GM12874 (cell line): ENCODE results near the gene BRD9.

ENCODE experiments used
- TF ChIP-seq, protein P1 (sequence below): IDR thresholded peaks from 2 replicates; pipeline ENCODE4 v1.5.1; 2011; ENCODE audit warnings: low read depth, mild to moderate bottlenecking, control low read depth, low read length, moderate library complexity; ENCODE audit not compliant: insufficient read depth

BRD9 gene

DNA sequence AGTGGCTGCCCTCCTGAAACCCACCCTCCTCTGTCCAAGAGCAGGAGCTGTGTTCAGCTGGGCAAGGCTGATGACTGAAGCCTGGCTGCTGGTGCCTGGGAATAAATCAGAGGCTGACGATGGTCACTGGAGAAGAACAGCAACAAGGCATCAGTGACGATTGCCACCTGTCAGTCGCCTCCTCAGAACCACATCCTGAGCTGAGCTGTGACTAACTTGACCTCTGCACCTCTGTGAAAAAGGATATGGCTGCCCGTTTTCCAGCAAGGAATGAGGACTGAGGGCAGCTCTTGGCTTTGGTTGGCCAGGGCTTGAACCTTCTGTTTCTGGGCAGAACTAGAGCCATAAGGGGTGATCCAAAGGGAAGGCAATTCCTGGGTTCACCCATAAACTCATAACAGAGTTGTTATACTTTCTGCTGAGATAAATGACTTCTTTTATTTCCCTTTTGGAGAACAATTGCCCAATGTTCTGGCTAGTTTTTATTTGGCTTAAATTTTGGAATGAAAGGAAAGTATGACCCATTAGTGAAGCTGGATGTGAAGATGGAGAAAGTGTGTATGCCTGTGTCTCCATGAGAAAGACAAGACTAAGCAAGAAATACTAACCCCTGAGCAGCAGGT is 40.1 kb upstream of the BRD9 start:
- TF ChIP-seq, protein P1, sequence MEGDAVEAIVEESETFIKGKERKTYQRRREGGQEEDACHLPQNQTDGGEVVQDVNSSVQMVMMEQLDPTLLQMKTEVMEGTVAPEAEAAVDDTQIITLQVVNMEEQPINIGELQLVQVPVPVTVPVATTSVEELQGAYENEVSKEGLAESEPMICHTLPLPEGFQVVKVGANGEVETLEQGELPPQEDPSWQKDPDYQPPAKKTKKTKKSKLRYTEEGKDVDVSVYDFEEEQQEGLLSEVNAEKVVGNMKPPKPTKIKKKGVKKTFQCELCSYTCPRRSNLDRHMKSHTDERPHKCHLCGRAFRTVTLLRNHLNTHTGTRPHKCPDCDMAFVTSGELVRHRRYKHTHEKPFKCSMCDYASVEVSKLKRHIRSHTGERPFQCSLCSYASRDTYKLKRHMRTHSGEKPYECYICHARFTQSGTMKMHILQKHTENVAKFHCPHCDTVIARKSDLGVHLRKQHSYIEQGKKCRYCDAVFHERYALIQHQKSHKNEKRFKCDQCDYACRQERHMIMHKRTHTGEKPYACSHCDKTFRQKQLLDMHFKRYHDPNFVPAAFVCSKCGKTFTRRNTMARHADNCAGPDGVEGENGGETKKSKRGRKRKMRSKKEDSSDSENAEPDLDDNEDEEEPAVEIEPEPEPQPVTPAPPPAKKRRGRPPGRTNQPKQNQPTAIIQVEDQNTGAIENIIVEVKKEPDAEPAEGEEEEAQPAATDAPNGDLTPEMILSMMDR, result no peak

DNA sequence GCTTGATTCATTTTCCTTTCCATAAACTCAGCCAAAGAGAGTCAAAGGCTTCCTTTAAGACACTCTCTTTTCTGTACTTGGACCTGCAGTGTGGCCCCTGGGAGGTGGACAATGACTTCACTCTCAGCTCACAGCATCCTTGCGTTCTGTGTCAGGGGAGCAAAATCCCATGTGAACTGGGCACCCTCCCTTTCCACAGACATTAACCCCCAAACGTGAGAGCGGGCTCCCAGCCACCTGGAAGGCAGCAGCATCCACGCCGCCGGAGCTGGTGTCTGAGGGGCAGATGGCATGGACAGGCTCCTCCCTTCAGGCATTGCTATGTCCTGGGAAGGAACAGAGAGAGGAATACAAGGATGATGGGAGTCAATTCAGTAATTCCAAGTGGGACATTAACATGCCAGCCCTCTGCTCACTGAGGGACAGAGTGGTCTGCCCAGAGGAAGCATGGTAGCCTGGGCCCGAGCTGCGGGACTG is 39.6 kb upstream of the BRD9 start:
- TF ChIP-seq, protein P1, result no peak

DNA sequence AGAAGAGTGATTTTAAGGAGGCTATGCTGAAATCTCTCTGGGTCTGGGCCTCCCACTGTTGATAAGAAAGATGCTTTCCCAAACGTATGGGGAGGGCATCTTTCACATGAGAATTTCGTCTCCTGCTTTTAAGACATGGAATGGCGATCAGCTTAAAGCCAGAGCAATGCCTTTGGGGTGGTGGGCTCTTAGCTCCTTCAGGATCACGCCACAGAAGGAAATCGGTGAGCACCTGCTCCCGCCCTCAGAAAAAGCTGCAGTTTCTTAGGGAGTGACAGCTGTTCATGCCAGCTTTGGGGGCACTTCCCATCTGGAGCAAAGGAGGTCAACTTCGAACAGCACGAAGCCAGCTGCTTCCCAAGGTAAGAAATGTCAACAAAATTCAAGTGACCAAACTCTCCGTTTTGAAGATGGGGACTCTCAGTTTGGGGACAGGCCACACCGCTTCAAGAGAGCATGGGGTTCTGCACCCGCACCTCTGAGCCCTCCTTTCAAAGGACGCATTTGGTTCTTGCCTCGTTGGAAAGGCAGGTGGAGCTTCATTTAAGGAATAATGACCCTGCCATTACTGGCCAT is 39.1 kb upstream of the BRD9 start:
- TF ChIP-seq, protein P1, result no peak

DNA sequence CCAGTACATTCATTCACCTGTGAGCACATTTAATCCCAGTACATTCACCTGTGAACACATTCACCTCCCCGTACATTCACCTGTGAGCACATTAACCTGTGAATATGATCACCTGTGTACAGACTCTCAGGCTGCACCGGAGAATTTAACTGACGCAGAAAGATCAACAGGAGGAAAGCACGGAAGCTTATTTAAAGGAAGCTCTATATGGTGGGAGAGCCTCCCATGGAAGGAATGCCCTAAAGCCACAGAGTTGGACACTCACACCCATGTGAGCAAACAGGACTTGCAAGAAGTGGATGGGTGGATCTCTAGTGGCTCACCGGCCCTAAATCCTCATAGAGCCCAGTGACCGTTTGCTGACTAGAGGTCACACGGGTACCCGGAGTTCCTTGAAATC is 38.3 kb upstream of the BRD9 start:
- TF ChIP-seq, protein P1, result no peak

DNA sequence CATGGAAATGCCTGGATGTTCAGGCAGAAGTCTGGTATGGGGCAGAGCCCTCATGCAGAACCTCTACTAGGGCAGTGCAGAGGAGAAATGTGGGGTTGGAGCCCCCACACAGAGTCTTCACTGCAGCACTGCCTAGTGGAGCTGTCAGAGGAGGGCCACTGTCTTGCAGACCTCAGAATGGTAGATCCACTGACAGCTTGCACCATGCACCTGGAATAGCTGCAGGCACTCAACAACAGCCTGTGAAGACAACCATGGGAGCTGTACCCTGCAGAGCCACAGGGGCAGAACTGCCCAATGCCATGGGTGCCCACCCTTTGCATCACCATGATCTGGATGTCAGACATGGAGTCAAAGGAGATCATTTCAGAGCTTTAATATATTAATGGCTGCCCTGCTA is 37.0 kb upstream of the BRD9 start:
- TF ChIP-seq, protein P1, result no peak

DNA sequence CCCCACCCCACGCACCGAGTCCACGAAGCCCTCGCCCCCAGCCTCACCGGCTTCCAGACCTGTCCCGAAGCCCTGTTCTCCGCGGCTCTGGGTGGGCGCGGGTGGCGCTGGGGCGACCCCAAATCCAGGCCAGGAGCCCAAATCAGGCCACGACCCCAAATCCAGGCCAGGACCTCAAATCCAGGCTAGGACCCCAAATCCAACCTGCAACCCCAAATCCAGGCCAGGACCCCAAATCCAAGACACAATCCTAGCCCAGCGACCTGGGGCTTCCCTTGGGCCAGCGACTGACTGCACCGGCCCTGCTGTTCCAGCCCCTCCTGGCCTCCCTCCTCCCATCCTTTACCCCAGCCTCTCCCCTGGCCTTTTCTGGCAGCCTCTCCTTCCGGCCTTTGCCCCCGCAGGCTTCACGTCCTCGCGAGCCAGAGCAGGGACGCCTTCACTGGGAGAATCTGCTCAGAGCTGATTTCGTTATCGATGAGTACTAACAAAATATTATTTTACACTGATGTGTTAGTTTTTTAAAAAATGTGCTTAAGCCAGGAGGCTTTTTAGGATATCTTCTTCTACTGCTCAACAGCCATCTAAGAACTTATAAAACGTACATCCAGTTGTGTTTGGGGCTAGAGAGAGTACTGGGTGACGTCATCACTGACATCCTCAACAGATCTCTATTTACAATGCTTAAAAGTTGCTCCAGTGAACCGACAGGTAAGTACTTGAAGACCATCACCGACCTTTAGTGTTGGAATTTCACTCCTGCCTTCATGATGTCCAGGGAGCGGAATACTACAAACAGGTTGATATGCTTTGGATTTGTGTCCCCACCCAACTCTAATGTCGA is 34.8 kb upstream of the BRD9 start:
- TF ChIP-seq, protein P1, result no peak

DNA sequence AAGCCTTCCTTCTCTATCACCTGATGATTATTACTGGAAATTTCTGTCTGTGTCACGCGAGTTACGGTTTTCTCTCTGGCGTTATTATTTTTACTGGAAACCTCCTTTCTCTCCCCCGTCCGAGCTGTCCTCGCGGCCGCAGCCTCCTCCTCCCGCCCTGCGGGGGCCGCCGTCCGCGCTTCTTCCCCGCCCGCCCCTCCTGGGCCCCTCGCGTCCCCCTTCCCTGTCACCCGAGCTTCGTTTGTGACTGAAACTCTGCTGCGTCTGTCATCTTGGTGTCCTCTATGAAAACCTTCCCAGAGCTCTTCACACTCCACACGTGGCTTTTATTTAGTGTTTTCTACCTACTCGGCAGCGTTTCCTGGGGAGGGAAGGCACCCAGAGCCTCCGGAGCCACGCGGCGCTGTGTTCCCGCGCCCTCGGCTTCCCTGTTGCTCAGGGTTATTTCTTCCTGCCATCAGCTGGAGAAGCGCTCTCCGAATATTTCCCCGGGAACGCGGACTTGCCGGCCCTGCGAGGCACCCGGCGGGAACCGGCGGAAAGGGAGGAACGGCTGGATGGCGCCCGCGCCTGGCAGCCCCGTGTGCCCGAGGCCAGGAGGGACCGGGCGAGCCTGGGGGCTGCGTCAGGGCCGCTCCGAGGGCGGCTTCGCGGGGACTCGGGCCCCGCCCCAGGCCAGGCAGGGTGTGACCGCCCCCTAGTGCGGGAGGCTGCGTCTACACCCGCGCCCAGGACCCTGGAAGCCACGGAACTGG is 34.0 kb upstream of the BRD9 start:
- TF ChIP-seq, protein P1, result peak; percentile 59
